Peyer's patch (tissue), 4 donors: ENCODE results near the gene DNER.

Source experiments
- CTCF ChIP-seq, 6 experiments: fragments of 450-650 bp in 4 of 6; fragments of 200-600 bp in 2 of 6; sonication (generic) in 1 of 6; IDR thresholded peaks; one replicate each; pipeline ENCODE4 v1.5.1; 2017 to 2019; ENCODE audit warnings: antibody characterized with exemption in 6 of 6, mild to moderate bottlenecking in 3 of 6, moderate library complexity in 1 of 6
- POLR2A ChIP-seq, 2 donors: fragments of 450-650 bp; IDR thresholded peaks; one replicate each; pipeline ENCODE4 v1.5.1; 2017; ENCODE audit warnings: antibody characterized with exemption in 2 of 2, mild to moderate bottlenecking in 2 of 2, moderate library complexity in 2 of 2

GRCh38 chr2:229629039-229629438 is 85.3 kb downstream of the DNER start:
- no peak for TF ChIP-seq CTCF (IDR thresholded peaks at IDR 0.05)
- TF ChIP-seq POLR2A (IDR thresholded peaks at IDR 0.05): no peak
